ENCODE results near the gene KCNQ4. TPM values are rescaled to one million over a fixed set of nuclear protein-coding genes. Genes with fewer than 3 reads are reported as not detected.
A peak's percentile ranks its signal among the peaks of the same experiment; 100 is the strongest.

KCNQ4 gene
- total RNA-seq, 1 donor from 2014 or later = 79.4 TPM

DNA sequence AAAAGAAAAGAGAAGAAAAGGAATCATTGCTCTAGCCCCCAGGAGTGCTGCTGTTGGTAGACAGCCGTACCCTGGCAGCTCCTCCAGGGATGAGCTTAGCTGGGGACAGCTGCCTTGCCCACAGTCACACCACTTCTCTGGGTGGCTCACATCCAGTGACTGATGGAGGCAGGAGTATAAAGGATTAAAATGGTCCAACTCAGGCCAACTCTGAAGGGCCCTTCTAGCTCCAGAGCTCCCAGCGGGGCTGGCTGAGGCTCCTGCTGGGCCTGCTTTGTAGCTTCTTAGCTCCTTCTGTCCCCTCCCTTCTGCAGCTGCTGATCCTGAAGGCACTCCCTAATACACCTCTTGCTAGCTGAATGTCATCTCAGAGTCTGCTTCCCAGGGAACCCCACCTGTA is 74.2 kb downstream of the KCNQ4 start:
- peak; percentile 87 for DNase-seq (ENCODE audit: low read depth)

DNA sequence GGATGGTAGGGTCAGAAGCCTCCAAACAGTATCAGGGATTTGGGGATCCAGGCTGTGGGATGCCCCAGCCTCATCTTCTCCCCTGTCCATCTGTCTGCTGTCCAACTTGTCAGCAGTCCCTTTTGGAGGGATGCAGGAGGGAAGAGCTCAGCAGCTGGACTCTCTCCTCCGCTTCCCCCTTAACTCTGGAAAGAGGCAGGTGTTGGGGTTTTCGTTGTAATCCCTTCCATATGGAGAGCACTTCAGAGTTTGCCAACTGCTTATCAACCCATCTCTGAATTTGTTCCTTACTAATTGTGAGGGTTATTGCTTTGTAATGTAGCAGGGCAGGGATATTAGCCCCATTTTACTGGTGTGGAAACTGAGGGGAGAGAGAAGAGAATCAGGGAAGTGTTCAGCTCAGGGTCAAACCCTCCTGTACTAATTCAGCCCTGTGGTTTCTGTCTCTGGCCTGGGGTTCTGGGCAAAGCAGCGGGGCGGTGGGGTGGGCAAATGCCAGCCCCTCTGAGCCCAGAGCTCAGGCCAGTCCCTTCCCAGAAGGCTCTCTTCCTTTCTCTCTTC is 75.3 kb downstream of the KCNQ4 start:
- no peak for DNase-seq (ENCODE audit: low read depth)

DNA sequence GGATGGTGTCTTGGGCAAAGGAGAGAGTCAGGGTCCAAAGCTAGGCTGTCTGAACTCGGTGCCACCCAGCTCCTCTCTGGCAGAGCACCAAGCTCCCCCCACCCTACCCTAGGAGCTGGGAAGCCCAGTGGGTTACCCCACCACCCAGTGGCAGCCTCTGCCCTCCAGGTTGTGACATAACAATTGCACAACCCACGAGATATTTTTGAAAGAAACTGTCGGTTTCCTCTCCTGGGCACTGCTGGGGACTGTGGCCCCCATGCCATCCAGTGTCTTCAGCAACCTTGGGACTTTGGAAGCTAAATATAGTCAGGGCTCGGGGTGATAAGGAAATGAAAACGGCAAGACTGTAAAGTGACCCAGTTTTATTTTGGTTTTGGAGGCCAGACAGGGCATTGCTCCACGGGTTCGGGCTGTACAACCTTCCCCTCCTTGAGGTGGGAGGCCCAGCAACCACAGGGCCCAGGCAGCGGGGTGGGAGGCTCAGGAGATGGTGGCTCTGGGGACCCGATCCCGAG is 77.2 kb downstream of the KCNQ4 start:
- DNase-seq (ENCODE audit: low read depth) = no peak

DNA sequence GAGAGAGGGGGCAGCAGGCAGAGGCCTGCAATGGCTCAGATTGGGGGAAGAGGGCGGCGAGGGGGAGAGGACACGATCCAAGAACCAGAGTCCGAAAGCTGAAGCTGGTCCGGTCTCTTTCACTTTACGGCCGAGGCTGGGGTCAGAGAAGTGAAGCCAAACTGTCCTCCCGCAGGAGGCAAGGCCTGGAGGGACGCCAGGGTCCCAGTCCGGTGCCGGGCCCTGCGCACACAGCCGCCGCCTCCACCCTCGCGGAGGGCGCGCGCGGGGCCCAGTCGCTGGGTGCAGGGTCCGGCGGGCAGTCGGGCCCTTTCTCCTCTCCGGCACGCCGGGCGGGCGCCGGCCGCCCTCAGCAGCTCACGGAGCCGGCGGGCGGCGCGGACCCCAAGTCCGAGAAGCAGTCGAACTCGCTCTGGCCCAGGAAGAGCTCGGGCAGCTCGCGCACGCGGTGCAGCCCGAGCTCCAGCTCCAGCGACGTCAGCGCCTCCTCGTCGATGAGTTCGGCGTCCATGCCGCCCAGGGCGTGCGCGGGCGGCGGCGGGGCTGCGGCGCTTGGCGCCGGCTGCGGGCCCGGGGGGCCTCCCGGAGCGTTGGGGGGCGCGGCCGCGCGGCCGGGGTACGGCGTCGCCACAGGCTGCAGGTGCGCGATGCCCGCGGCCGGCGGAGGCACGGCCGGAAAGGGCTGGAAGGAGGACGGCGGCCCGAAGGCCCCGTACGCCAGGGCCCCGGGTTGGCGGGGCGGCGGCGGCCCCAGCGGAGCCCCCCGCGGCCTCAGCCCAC is 77.8 kb downstream of the KCNQ4 start:
- no peak for DNase-seq (ENCODE audit: low read depth)

DNA sequence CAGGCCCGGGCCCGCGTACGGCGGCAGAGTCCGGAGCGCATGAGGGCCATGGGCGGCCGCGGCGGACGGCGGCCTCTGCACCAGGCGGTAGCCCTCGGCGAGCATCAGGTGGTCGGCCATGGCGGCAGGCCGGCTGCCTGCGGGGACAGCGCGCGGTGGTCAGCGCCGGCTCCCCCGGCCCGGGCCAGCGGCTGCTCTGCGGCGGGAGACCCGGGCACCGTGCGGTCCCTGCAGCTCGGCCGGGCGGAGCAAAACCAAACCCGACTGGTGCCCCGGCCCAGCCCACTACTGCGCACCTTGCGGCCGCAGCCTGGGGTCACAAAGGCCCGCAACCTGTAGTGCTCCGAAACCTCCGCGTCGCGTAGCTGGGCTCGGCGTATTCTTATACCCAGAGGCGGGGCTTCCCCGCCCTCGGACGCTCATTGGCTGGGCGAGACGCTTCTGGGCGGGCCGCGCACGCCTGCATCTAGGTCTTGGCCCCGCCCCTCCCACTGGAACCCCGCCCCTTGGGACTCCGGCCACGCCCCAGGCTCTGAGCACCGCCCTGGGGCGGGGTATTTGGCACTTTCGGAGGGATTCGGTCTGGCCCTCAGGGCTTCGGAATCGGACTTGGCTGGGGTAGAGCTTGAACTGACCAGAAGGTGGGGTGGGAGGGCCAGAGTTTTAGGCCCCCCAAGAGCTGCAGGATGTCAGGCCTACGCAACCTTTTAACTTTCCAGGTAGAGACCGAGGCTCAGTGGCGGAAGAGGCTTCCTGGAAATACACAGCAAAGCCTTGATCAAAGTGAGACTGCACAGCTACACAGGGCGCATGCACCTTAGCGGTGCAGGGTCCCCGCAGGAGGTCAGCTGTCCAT is 78.6 kb downstream of the KCNQ4 start, which contains the start of gene CITED4:
TSS of gene CITED4 (minus strand) at position 356 of the 856 bp plus-strand sequence. CDS start at position 120, 236 bp downstream.
- peak; percentile 88 for DNase-seq (ENCODE audit: low read depth)

DNA sequence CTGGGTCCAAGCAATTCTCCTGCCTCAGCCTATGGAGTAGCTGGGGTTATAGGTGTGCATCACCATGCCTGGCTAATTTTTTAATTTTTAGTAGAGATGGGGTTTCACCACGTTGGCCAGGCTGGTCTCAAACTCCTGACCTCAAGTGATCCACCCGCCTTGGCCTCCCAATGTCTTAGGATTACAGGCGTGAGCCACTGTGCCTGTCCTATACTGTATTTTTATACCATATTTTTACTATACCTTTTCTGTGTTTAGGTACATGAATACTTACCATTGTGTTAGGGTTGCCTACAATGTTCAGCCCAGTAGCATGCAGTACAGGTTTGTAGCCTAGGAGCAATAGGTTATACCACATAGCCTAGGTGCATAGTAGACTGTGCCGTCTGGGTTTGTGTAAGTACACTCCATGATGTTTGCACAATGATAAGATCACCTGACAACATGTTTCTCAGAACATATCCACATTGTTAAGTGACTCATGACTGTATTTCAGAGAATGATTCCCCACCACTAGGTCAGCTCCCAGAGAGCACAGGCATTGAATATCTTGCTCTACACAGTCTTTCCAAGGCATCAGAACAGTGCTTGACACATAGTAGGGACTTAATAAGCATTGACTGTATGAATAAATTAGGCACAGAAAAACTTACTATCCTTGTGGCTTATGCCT is 84.6 kb downstream of the KCNQ4 start:
- no peak for DNase-seq (ENCODE audit: low read depth)

DNA sequence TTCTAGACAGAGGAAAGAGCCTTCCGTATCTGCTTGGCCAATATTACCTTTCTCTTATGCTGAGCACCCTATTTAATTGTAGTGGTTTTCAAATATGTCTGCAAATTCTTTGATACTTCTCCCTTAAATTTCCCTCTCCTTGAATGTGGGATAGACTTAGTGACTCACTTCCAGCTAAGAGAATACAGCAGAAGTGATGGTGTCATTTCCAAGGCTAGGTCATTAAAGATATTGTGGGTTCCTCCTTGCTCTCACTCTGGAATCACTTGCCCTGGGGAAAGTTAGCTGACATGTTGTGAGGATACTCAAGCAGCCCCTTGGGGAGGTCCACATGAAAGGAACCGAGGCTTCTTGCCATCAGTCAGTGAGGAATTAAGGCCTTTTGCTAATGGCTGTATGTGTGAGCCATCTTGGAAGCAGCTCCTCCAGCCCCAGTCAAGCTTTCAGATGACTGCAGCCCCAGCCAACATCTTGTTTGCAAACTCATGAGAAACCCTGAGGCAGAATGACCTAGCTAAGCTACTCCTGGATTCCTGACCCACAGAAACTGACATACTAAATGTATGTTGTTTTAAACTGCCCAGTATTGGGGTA is 86.6 kb downstream of the KCNQ4 start:
- DNase-seq (ENCODE audit: low read depth) = no peak

DNA sequence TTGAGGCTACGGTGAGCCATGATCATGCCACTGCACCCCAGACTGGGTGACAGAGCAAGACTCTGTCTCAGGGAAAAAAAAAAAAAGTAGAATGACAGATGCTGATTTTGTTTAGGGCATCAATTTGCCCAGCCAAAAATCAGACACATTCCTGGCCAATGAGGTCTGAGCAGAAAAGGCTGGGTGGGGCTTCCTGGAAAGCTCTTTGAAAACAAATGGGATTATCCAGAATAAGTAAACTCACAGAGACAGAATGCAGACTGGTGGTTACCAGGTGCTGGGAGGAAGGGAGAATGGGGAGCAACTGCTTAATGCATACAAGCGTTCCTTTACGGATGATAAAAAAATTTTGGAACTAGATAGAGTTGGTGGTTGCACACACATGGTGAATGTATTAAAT is 88.7 kb downstream of the KCNQ4 start:
- no peak for DNase-seq (ENCODE audit: low read depth)

DNA sequence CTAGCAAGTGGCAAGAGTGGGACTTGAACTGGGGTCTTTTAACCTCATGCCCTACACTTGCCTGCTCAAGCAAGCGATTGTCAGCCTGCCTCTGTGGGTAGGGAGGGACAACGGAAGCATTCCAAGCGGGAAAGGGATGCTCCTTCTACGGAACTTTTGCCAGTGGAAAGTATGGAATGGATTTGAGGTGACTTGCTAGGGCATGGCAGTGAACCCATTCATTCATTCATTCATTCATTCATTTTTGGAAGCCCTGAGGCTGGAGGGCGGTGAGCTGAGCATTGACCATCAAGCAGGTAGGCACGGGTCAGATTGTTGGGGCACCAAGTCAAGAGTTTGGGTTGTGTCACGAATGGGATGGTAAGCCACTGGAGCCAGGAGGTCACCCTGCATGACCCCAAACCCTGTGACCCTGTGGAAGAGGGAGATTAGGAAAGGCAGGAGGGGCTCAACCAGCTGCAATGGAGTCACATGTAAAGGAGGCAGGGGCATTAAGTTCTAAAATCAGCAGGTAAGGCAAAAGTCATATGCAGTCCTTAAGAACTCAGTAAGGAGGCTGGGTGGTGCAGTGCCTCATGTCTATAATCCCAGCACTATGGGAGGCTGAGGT is 90.4 kb downstream of the KCNQ4 start:
- DNase-seq (ENCODE audit: low read depth) = no peak

DNA sequence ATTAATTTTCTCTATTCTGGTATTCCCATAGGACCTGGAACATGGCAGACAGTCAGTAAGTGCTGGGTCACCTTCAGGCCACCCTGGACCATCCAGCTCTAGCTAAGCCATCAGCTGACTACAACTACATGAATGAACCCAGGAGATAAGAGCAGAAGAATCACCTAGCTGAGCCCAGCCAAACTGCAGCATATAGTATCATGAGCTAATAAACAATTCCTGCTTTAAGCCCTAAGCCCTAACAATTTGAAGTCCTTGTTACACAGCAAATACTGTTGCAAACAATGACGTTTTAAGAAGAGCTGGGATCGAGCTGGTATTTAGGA is 92.8 kb downstream of the KCNQ4 start:
- no peak for DNase-seq (ENCODE audit: low read depth)

DNA sequence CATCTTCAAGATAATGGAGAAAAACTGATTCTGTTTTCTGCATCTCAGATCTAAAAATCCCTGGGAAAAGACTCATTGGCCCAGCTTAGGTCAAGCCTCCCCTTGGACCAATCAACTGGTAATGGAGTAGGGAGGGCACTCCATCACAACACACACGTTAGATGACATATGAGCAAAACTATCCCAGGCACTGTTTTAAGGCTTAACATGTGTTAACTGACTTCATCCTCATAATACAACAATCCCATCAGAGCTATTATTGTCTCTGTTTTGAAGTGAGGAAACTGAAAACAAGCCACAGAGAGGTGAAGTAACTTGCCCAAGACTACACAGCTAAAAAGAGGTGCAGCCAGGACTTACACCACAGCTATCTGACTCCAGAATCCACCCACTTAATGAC is 93.3 kb downstream of the KCNQ4 start:
- DNase-seq (ENCODE audit: low read depth) = no peak

DNA sequence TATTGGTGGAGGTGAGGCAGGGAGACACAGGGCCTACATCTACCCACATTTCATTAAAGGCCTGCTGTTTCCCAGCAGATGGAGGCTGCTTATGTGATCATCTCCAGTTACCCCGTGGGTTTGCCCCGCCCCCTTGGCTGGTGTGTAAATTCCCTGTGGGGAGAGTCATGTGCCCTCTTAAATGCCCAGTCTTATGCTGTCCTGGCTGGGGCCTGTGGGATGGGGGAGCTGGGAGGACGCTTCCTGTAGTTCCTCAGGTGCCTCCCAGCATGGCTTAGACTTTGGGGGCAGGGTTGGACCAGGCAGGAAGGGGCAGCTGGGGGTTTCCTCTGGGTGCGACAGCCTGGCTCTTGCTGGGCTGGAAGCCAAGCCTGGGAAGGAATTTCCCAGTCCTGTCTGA is 94.1 kb downstream of the KCNQ4 start:
- peak; percentile 91 for DNase-seq (ENCODE audit: low read depth)

DNA sequence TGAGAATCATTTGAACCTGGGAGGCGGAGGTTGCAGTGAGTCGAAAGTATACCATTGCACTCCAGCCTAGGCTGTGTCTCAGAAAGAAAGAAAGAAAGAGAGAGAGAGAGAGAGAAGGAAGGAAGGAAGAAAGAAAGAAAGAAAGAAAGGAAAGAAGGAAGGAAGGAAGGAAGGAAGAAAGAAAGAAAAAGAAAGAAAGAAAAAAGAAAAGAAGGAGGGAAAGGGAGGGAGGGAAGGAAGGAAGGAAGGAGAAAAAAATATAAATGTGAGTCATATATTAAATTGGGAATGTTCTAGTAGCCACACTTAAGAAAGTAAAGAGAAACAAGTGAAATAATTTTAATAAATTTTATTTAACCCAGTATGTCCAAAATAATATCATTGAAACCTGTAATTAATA is 95.3 kb downstream of the KCNQ4 start:
- DNase-seq (ENCODE audit: low read depth) = no peak

DNA sequence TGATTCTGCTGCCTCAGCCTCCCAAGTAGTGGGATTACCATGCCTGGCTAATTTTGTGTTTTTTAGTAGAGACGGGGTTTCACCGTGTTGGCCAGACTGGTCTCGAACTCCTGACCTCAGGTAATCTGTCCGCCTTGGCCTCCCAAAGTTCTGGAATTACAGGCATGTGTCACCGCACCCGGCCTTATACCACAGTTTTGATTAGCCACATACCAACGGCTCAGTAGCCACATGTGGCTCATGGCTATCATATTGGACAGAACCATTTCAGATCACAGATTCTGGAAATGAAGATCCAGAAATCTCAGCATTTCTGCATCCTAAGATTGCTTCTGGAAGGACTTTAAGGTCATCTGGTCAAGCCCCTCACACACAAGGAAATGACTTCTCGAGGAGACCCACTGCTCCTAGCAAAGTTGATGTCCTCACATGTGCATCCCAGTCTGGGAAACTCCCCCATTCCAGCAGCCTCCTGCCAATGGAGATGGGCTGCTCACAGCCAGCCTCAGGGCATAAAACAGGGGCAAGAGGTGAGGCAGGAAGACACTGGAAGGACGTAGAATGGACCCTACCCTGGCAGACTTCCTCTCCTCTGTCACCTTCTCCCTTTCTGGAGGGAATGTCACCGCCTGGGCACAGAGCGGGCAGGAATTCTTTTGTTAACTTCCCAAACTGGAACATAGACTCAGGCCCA is 96.0 kb downstream of the KCNQ4 start:
- no peak for DNase-seq (ENCODE audit: low read depth)

DNA sequence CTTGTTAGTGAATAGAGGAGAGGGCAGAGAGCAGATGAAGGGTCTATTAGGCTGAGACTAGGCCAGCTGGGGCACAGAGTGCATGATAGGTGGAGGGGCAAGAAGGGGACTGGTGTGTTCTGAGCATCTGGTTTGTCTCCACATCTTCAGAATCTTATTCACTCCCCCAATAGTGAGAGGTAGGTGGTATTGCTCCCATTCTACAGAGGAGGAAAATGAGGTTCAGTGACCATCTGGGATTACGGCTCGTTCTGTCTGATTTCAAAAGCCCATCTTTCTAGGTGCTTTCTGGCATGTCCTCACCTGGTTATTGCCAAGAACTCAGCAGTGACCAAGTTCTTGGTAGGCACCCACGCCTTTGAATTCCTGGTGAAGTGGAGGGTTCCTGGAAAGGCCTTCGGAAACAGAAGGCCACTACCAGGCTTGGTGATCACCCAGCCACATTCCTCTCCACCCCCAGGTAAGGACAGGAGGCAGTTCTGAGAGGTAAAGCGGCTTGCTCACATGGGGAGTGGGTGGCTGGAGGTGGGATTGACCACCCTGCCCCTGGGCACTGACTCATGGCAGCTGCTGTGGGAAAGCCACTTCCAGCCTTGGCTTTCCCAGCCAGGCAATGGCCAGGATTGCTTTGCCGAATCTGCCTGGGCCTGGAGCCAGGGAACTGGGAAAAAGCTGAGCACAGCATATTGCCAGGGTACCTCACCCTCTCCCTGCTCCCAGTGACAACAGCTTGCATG is 97.4 kb downstream of the KCNQ4 start:
- DNase-seq (ENCODE audit: low read depth) = no peak

DNA sequence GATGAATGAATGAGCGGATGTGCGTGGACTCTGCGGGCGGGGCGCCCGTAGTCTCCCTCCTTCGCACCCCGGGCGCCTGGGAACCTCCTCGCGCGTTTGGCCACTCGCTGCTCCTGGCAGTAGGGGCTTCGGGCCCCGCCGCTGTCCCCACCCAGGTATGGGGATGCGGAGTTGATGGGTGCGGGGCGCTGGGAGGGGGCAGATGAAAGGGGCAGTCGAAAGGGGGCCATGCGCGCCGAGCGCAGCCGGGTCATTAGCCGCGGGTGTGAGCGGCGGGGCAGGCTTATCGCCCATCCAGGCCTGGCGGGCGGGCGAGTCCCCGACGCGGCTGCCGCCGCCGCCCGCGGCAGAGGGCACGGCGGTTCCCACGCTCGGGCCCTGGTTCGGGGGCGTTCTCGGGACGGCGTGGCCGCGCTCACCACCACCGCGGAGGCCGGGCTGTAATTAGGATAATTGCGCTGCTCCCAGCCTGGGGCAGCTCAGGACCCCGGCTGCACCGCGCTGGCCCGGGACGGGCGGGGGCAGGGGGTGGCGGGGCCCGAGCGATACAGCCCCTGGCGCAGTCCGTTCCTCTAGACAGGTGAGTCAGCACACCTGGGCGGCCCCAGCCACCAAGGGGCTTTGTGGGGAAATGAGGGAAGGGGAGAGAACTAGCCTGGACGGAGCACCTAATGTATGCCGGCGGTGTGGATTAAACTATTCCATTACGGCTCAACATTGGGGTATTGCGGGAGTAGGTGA is 100.6 kb downstream of the KCNQ4 start:
- no peak for DNase-seq (ENCODE audit: low read depth)

DNA sequence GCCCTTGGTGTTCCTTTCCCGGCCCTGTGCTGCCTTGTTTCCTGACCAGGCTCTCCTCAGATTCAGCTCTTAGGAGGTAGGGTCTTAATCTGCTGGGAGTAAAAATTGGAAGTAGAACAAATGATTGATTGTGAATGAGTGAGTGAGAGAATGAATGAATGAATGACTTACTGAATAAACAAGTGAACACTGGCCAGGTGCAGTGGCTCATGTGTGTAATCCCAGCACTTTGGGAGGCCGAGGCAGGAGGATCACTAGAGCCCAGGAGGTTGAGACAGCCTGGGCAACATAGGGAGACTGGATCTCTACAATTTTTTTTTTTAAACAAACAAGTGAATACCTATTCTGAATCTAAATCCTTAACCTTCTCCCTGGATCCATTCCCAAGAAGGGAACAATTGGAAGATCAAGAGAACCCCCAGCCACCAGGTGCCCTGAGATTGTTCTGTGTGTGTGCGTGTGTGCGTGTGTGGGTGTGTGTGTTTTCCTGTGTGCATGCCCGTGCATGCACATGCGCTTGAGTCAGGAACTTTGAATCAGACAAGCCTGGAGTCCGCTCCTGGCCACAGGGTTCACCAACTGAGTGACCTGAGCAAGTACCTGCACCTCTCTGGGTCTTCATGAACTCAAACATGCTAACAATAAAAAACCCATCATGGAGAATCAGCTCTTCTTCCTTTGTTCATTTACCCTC is 102.9 kb downstream of the KCNQ4 start:
- DNase-seq (ENCODE audit: low read depth) = no peak

DNA sequence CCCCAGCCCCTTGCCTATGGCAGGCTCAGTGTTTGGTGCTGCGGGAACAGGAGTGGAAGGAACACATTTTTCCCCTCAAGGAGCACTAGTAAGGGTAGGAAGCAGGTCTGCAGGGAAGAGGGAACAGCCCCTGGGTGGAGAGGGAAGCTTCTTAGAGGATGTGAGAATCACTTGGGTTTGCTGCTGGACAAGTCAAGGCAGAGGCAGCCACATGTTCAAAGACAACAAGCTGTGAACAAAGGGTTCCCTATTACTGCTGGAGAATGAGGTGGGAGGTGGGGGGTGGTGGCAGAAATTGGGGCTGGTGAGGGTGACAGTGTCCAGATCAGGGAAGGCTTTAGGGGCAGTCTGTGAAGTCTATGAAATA is 103.4 kb downstream of the KCNQ4 start:
- DNase-seq (ENCODE audit: low read depth) = no peak

All from myocyte (in vitro differentiated cells).